ENCODE data around the gene EGFL7.

EGFL7 gene

GRCh38 chr9:136662656-136663581 is at the start of gene EGFL7:
EGFL7 (plus strand) TSS chr9:136662916; CDS start chr9:136668283, 5,367 bp downstream.
- no peak for DNase-seq

GRCh38 chr9:136613824-136614371 is 48.8 kb upstream of the EGFL7 start:
- DNase-seq = no peak

- DNase-seq = no peak
These were observed 48.3 kb upstream of the EGFL7 start for GRCh38 chr9:136614372-136614922.

- no peak for DNase-seq
These were observed 47.6 kb upstream of the EGFL7 start for GRCh38 chr9:136614967-136615623.

- DNase-seq = no peak
These were observed 46.9 kb upstream of the EGFL7 start for GRCh38 chr9:136615631-136616306.

GRCh38 chr9:136616307-136616635 is 46.4 kb upstream of the EGFL7 start:
- DNase-seq = no peak

- DNase-seq = no peak
These were observed 45.6 kb upstream of the EGFL7 start for GRCh38 chr9:136616948-136617695.

GRCh38 chr9:136617746-136618579 is 44.8 kb upstream of the EGFL7 start:
- no peak for DNase-seq

GRCh38 chr9:136618580-136619547 is 43.9 kb upstream of the EGFL7 start:
- no peak for DNase-seq

- no peak for DNase-seq
These were observed 42.8 kb upstream of the EGFL7 start for GRCh38 chr9:136619742-136620440.

GRCh38 chr9:136620441-136621018 is 42.2 kb upstream of the EGFL7 start:
- DNase-seq = no peak

GRCh38 chr9:136621019-136621733 is 41.5 kb upstream of the EGFL7 start:
- DNase-seq = no peak

GRCh38 chr9:136621734-136622093 is 41.0 kb upstream of the EGFL7 start:
- no peak for DNase-seq

GRCh38 chr9:136622538-136622948 is 40.2 kb upstream of the EGFL7 start:
- DNase-seq = no peak

GRCh38 chr9:136623016-136623841 is 39.5 kb upstream of the EGFL7 start:
- no peak for DNase-seq

- DNase-seq = no peak
These were observed 38.9 kb upstream of the EGFL7 start for GRCh38 chr9:136623842-136624183.

GRCh38 chr9:136624184-136624951 is 38.3 kb upstream of the EGFL7 start:
- DNase-seq = no peak

Data from NCI-H2029 (cell line).